K562 (cell line): Measurements from ENCODE around the gene CPEB1. TPM values are rescaled to one million over a fixed set of nuclear protein-coding genes. Genes with fewer than 3 reads are reported as not detected.

Experiments
- CEBPG ChIP-seq, 3 experiments: fragments of 200-800 bp in 1 of 3; sonication (Bioruptor generic) in 1 of 3; sonication (generic) in 1 of 3; formaldehyde crosslinking in 1 of 3; IDR thresholded peaks in 2 of 3; conservative IDR thresholded peaks in 1 of 3; 2 replicates each; pipeline versions ENCODE4 v1.6.1 to v1.8.0; 2016 to 2022; ENCODE audit warnings: missing compliant biosample characterization in 2 of 3, missing genetic modification characterization in 2 of 3, mild to moderate bottlenecking in 1 of 3, missing genetic modification reagents in 1 of 3
- DIDO1 ChIP-seq: fragments of 450-650 bp; IDR thresholded peaks from 2 replicates; pipeline ENCODE4 v1.6.1; 2016; ENCODE audit warnings: low read depth, missing biosample characterization, missing genetic modification characterization
- HCFC1 ChIP-seq: IDR thresholded peaks from 2 replicates; pipeline ENCODE4 v1.6.1; 2012; ENCODE audit warnings: low read depth, low read length, improper control_type of control experiment
- HMG20B ChIP-seq: fragments of 250-450 bp; sonication (Bioruptor Pico); IDR thresholded peaks from 2 replicates; pipeline ENCODE4 v1.5.0; 2021; ENCODE audit warnings: mild to moderate bottlenecking
- ID3 ChIP-seq, 2 experiments: fragments of 250-450 bp in 1 of 2; fragments of 450-650 bp in 1 of 2; sonication (Bioruptor Pico) in 1 of 2; IDR thresholded peaks; 2 replicates each; pipeline versions ENCODE4 v1.6.1 to v1.8.0; 2016 to 2021; ENCODE audit warnings: mild to moderate bottlenecking in 2 of 2, moderate library complexity in 2 of 2, missing compliant biosample characterization in 1 of 2, missing genetic modification characterization in 1 of 2
- MGA ChIP-seq: fragments of 450-650 bp; IDR thresholded peaks from 2 replicates; pipeline ENCODE4 v1.6.1; 2016; ENCODE audit warnings: mild to moderate bottlenecking, moderate library complexity
- TFE3 ChIP-seq: fragments of 450-650 bp; formaldehyde crosslinking; IDR thresholded peaks from 2 replicates; pipeline ENCODE4 v1.4.0; 2020; ENCODE audit warnings: mild to moderate bottlenecking, mixed read lengths
- ZBTB33 ChIP-seq: sonication (generic); formaldehyde crosslinking; IDR thresholded peaks from 2 replicates; pipeline ENCODE4 v1.8.1; 2023; ENCODE audit warnings: mild to moderate bottlenecking, missing genetic modification reagents
- ZNF12 ChIP-seq: sonication (generic); formaldehyde crosslinking; IDR thresholded peaks from 2 replicates; pipeline ENCODE4 v1.4.0; 2020; ENCODE audit warnings: mild to moderate bottlenecking, missing genetic modification reagents
- ZNF212 ChIP-seq: fragments of 450-650 bp; formaldehyde crosslinking; IDR thresholded peaks from 2 replicates; pipeline ENCODE4 v1.4.0; 2020; ENCODE audit warnings: mild to moderate bottlenecking
- polyA plus RNA-seq, 8 experiments: library from polyadenylated mRNA; depleted of rRNA in 4 of 8; stranded (reverse) in 5 of 8; unstranded in 3 of 8; fragments of >200 nt; fragmentation: Nextera tagmentation in 2 of 8; fragmentation: Illumina TruSeq in 1 of 8; extraction: Ambion mirVana in 2 of 8; extraction: Trizol in 1 of 8; gene quantifications; 2 replicates each; pipeline versions ENCODE4 v1.2.1 to v1.2.3, GENCODE V29; 2011 to 2014; ENCODE audit warnings: inconsistent platforms in 1 of 8, missing spikeins in 1 of 8
- total RNA-seq, 7 experiments: library from RNA; depleted of rRNA in 6 of 7; stranded (reverse); fragments of >200 nt in 6 of 7; fragmentation: Illumina TruSeq in 2 of 7; extraction: Trizol in 2 of 7; gene quantifications; 2 replicates each; pipeline versions ENCODE4 v1.2.1 to v1.2.3, GENCODE V29; 2011 to 2021; ENCODE audit warnings: low replicate concordance in 1 of 7

Gene CPEB1
- total and polyA plus RNA-seq, 9 of the 15 experiments (the other 6 are each of a cell fraction or from before 2014, with no cell fraction given), result 2.2 to 13.4 (median 9.7) TPM

- TF ChIP-seq ID3 (CRISPR knock-in tag; IDR thresholded peaks at IDR 0.05) (no peak), ID3 (tag; IDR thresholded peaks at IDR 0.05) (0 out of 2 replicates have a peak, but pooled peaks have one; percentile 36), MGA (peak; percentile 93), TFE3 (CRISPR knock-in tag) (no peak), ZNF12 (CRISPR knock-in tag) (peak; percentile 34; the same call in 1 of the 2 replicates), CEBPG (CRISPR knock-in tag; IDR thresholded peaks at IDR 0.05) (no peak; the same call in 1 of the 2 replicates), CEBPG (tag; conservative IDR thresholded peaks at IDR 0.05 in 1 of 2, IDR thresholded peaks at IDR 0.05 in 1 of 2) (no peak), ZNF212 (CRISPR knock-in tag) (no peak), HMG20B (CRISPR knock-in tag) (no peak), ZBTB33 (CRISPR knock-in tag) (peak; percentile 83), HCFC1 (no peak), DIDO1 (tag) (no peak)
Observed at GRCh38 chr15:82663186-82663600, 16.0 kb upstream of the CPEB1 start (continued).
